ENCODE measurements around the gene INSC. TPM values are rescaled to one million over a fixed set of nuclear protein-coding genes. Genes with fewer than 3 reads are reported as not detected.

INSC gene
- total RNA-seq, 2 experiments from 2014 or later: 0.74 to 1.4 TPM

DNA sequence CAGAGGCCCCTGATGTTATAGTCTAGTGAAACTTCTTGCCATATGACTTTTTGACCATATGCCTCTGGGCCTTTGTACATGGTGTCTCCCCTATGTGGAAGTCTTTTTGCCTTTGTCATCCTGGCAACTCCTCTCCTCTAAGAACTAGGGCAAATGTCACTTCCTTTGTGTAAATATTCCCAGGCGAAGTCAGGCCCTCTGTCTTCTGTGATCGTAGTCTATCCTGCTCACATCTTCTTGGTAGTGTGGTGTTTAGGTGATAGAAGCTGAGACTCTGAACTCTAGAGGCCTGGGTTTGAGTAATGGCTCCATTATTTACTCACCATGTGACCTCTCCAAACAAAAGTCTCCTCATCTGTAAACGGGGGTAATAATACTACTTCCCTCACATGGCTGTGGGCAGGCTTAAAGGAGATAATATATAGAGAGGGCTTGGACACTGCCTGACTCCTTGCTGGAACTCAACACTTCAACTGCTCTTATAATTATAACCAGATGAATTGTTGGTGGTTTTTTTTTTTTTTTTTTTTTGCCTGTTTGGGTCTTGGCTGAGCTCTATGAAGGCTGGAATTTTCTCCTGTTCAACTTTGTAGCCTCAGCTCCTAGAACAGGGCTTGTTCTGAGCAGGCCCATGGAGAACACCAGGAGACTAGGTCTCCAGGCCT is 43.8 kb downstream of the INSC start:
- Mint-ChIP-seq H3K4me1 (ENCODE audit: low read depth) (no peaks in the 10 kb centered on the region), H3K9me3 (no peaks in the 10 kb centered on the region), H3K4me3 (no peak overlapping the region), H3K27me3 (no peaks in the 10 kb centered on the region), H3K27ac (no peak overlapping the region), H3K36me3 (ENCODE audit: low read depth) (no peaks in the 10 kb centered on the region)
- ChIA-PET POLR2A (interaction anchor here (0.9 kb wide), 1 partner anchor 11 kb away, joined by 3 read pairs; no protein-coding TSS in a partner anchor), CTCF (interaction anchor here (1.0 to 1.8 kb wide), 5 partner anchors 9 to 84 kb away, joined by 3 to 10 read pairs (median 5); no protein-coding TSS in a partner anchor)
- DNase-seq (no peak), ATAC-seq (no peak)
- intact Hi-C loops (cut with micrococcal nuclease): loop anchor here (2.0 kb wide), 1 partner anchor 58 kb away; no protein-coding TSS in a partner anchor
- TF ChIP-seq, protein P1, sequence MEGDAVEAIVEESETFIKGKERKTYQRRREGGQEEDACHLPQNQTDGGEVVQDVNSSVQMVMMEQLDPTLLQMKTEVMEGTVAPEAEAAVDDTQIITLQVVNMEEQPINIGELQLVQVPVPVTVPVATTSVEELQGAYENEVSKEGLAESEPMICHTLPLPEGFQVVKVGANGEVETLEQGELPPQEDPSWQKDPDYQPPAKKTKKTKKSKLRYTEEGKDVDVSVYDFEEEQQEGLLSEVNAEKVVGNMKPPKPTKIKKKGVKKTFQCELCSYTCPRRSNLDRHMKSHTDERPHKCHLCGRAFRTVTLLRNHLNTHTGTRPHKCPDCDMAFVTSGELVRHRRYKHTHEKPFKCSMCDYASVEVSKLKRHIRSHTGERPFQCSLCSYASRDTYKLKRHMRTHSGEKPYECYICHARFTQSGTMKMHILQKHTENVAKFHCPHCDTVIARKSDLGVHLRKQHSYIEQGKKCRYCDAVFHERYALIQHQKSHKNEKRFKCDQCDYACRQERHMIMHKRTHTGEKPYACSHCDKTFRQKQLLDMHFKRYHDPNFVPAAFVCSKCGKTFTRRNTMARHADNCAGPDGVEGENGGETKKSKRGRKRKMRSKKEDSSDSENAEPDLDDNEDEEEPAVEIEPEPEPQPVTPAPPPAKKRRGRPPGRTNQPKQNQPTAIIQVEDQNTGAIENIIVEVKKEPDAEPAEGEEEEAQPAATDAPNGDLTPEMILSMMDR (IDR thresholded peaks at IDR 0.05): no peak

DNA sequence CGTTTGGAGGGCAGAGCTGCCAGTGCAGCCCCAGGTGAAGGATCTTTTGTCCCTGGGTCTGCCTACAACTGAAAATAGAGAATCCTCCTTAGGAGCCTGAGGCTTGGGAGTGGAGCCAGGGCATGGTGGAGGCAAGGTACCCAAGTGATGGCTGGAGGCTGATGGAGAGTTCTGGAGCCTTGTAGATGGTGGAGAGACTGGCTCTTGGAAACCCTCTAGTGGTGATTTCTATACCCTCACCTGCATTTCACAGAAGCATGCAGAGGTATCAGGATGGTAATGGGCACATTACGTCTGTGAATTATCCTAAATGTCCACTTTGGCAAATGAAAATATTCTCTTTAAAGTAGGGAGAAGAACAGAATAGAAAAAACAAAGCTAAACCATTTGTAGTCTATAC is 44.4 kb downstream of the INSC start:
- intact Hi-C loops (cut with micrococcal nuclease): loop anchor here (2.0 kb wide), 1 partner anchor 58 kb away; no protein-coding TSS in a partner anchor
- ATAC-seq: peak; percentile 62
- POLR2A ChIA-PET: interaction anchor here (0.9 kb wide), 1 partner anchor 11 kb away, joined by 3 read pairs; no protein-coding TSS in a partner anchor

DNA sequence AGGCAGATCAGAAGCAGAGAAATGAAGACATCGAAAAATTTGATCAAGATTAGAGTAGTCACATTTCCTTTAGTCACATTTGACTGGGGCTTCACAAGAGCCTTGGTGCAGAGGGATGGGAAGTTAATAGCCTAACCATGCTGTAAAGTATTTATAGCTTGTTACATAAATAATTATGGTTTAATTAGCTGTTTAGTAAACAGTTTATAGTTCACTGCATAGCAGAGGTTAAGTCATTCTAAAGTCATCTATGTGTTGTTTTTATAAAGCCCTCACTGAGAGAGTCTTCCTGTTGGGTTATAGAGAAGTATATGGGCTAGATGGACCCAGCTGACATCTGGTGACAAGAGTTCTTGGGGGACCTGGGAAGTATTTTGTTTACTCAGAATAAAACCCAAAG is 47.1 kb downstream of the INSC start:
- DNase-seq (no peak), ATAC-seq (no peak)
- Mint-ChIP-seq H3K27ac (no peak overlapping the region), H3K4me3 (no peak overlapping the region), H3K4me1 (ENCODE audit: low read depth) (no peaks in the 10 kb centered on the region), H3K9me3 (no peaks in the 10 kb centered on the region), H3K27me3 (peaks cover 9% of the 10 kb centered on the region), H3K36me3 (ENCODE audit: low read depth) (no peaks in the 10 kb centered on the region)
- intact Hi-C loops (cut with micrococcal nuclease): no loop called here
- TF ChIP-seq, protein P1 (IDR thresholded peaks at IDR 0.05): no peak
- POLR2A ChIA-PET: no interaction called here
- CTCF ChIA-PET: interaction anchor here (0.8 to 2.2 kb wide), 2 partner anchors 22 to 61 kb away, joined by 3 to 6 read pairs; no protein-coding TSS in a partner anchor

More for the DNA sequence above, 44.4 kb downstream of the INSC start:
- Mint-ChIP-seq H3K27me3 (no peaks in the 10 kb centered on the region), H3K36me3 (ENCODE audit: low read depth) (no peaks in the 10 kb centered on the region), H3K27ac (no peak overlapping the region), H3K4me1 (ENCODE audit: low read depth) (no peaks in the 10 kb centered on the region), H3K4me3 (no peak overlapping the region), H3K9me3 (no peaks in the 10 kb centered on the region)
- TF ChIP-seq, protein P1 (IDR thresholded peaks at IDR 0.05): peak; percentile 48
- no peak for DNase-seq
- CTCF ChIA-PET: interaction anchor here (0.6 to 2.4 kb wide), 11 partner anchors 8 to 112 kb away, joined by 3 to 10 read pairs (median 4); no protein-coding TSS in a partner anchor

DNA sequence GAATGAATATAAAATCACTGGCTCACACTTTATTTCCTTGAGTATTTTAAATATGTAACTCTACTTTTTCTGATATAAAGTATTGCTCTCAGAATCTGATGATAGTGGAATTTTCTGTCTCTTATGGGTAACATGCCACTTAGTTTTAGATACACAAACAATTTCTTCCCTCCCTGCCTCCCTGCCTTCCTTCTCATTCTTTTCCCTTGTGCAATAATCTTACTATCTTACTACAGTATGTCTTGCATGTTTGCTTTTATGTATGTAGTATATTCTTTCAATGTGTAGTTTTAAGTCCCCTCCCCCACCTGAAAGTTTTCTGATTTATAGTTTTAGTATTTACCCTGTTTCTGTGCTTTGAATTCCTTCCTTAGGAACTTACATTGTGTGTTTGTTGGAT is 48.4 kb downstream of the INSC start:
- Mint-ChIP-seq H3K36me3 (ENCODE audit: low read depth) (no peaks in the 10 kb centered on the region), H3K27ac (no peak overlapping the region), H3K4me3 (no peak overlapping the region), H3K27me3 (peaks cover 9% of the 10 kb centered on the region), H3K4me1 (ENCODE audit: low read depth) (no peaks in the 10 kb centered on the region), H3K9me3 (no peaks in the 10 kb centered on the region)
- TF ChIP-seq, protein P1 (IDR thresholded peaks at IDR 0.05): no peak
- no peak for DNase-seq
- ATAC-seq: no peak
- intact Hi-C loops (cut with micrococcal nuclease): no loop called here
- CTCF ChIA-PET: no interaction called here
- POLR2A ChIA-PET: no interaction called here

DNA sequence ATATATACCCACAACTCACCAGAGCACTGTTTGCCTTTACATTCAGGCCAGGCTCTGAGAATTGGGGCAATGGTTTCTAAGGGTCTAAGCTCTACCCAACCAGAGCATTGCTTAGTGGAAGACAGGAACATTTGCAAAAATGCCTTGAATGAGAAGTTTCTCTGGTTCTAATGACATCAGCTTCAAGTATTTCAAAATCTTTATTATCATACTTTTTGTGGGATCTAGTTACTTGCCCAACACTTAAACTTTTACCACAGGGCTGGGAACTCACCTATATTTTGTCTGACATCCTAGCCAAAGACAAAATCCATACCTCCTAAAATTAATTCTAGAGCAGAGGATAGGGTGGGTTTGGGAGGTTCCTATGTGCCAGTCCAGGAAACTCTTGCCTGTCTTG is 51.5 kb downstream of the INSC start:
- Mint-ChIP-seq H3K4me1 (ENCODE audit: low read depth) (no peaks in the 10 kb centered on the region), H3K27me3 (peaks cover 13% of the 10 kb centered on the region), H3K4me3 (no peak overlapping the region), H3K9me3 (no peaks in the 10 kb centered on the region), H3K36me3 (ENCODE audit: low read depth) (no peaks in the 10 kb centered on the region), H3K27ac (no peak overlapping the region)
- ATAC-seq (no peak), DNase-seq (no peak)
- TF ChIP-seq, protein P1 (IDR thresholded peaks at IDR 0.05): no peak
- CTCF ChIA-PET: no interaction called here
- intact Hi-C loops (cut with micrococcal nuclease): no loop called here
- POLR2A ChIA-PET: no interaction called here
